NCI-H1436 treated with DMSO at 0.1 percent for 48 hours (cell line): ENCODE measurements around the gene SIPA1L3.
"Not testable (repeated sequence)": the region's sequence is repeated elsewhere in the genome, so short reads cannot be mapped to it uniquely, and the experiment has no call there.

Experiments used
- DNase-seq: peaks from one replicate; lab custom pipeline; 2025; lab: John Stamatoyannopoulos, UW

The SIPA1L3 gene

GRCh38 chr19:37920591-37921450 is 13.8 kb downstream of the SIPA1L3 start:
- no peak for DNase-seq

- not testable (repeated sequence) for DNase-seq
Measured at GRCh38 chr19:37924573-37924972, 17.6 kb downstream of the SIPA1L3 start.

GRCh38 chr19:37925212-37925611 is 18.2 kb downstream of the SIPA1L3 start:
- no peak for DNase-seq

DNA sequence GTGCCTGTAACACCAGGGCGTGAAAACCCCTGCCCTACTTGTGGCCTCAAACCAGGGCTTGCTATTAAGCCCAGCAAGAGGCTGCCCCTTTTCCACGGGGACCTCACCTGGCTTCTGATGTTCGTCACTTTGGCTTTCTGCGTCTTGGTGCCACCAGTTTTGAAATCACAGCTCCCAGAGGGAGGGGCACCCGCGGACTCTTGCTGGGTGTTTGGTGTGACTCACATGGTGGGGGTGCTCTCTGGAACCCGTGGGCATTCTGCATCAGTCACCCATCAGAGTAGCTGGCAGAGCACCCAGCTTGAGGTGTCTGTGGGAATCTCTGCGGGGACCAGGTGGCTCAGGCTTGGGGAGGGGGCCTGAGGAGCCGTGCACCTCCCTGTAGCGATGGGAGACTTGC is 19.2 kb downstream of the SIPA1L3 start:
- no peak for DNase-seq

GRCh38 chr19:37926711-37927110 is 19.7 kb downstream of the SIPA1L3 start:
- DNase-seq = no peak

DNA sequence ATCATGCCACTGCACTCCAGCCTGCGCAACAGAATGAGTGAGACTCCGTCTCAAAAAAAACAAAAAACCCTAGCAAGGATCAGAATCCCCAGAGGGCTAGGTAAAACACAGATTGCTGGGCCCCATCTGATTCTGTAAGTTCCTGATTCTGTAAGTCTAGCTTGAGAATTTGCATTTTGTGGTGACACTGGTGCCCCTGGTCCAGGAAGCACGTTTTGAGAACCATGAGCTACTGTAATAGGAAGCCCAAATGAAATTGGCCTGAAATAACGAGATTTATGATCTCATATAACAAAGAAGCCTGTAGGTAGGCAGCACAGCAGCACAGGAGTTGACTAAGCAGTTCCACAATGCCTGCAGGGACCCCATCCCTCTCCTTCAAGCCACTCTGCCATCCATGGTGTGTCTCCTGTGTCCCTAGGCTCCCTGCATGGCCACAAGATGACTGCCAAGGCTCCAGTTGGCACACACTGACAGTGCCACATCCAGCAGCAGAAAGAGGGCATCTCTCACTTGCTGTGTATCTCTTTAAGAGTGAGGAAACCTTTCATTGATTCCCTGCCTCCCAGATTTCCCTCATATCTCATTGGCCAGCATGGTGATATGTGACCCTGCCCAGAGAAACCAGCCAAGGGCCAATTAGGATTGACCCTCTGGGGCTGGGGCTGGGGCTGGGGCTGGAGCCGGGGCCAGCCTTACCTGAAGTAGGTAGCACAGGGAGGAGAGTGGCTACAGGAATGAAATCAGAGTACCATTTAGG is 21.7 kb downstream of the SIPA1L3 start:
- DNase-seq = no peak

- no peak for DNase-seq
Measured at GRCh38 chr19:37929355-37929923, 22.4 kb downstream of the SIPA1L3 start.

- DNase-seq = no peak
Measured at GRCh38 chr19:37930416-37930815, 23.4 kb downstream of the SIPA1L3 start.

- no peak for DNase-seq
Measured at GRCh38 chr19:37931881-37932655, 25.1 kb downstream of the SIPA1L3 start.

GRCh38 chr19:37932985-37933936 is 26.3 kb downstream of the SIPA1L3 start:
- no peak for DNase-seq

GRCh38 chr19:37933937-37934358 is 26.9 kb downstream of the SIPA1L3 start:
- no peak for DNase-seq

- DNase-seq = no peak
Measured at GRCh38 chr19:37935341-37935740, 28.3 kb downstream of the SIPA1L3 start.

- DNase-seq = no peak
Measured at GRCh38 chr19:37936166-37936565, 29.2 kb downstream of the SIPA1L3 start.

GRCh38 chr19:37936886-37937285 is 29.9 kb downstream of the SIPA1L3 start:
- DNase-seq = no peak

- no peak for DNase-seq
Measured at GRCh38 chr19:37938353-37938752, 31.3 kb downstream of the SIPA1L3 start.

GRCh38 chr19:37941782-37942515 is 34.9 kb downstream of the SIPA1L3 start:
- DNase-seq = no peak

- no peak for DNase-seq
Measured at GRCh38 chr19:37942516-37942902, 35.5 kb downstream of the SIPA1L3 start.

DNA sequence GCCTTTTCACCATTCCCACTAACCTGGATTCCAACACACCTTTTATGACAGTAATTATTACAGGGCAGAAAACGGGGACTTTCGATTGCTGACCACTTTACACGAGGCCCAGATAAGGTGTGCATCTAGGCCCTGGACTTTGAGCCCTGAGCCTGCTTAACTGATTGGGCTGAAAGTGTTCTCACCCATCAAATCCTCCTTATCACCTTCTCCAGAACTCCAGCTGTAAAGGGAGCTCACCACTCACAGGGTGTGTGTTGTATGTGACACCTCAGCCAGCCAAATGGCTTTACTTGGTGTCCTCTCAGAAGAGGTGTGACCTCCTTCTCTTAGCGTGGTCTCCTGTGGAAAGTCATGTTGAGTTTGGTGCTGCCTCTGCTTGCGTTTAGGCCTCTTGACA is 36.5 kb downstream of the SIPA1L3 start:
- no peak for DNase-seq

- DNase-seq = no peak
Measured at GRCh38 chr19:37946132-37946531, 39.1 kb downstream of the SIPA1L3 start.

DNA sequence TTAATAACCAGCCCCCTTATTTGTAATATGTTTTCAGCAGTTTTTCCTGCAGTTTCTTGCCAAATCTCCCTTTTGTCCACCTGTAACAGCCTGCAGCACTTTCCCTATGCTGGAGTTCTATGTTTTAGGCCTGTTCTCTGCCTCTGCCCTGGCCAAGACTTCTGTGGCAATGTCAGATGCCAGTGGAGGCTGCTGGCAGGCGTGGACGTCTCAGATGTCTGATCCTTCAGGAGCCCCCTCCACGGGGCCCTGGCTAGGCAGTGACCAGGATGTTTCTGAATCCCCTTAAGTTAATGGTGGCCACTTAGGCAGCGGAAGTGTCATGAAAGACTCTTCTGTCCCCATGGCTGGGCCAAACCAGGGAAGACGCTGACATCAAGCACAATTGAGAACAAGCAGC is 40.8 kb downstream of the SIPA1L3 start:
- no peak for DNase-seq
